Vagina (tissue), 2 donors: ENCODE measurements around the gene CAPN1. TPM values are rescaled to one million over a fixed set of nuclear protein-coding genes. Genes with fewer than 3 reads are reported as not detected.
A peak's percentile ranks its signal among the peaks of the same experiment; 100 is the strongest.

Experiments used
- DNase-seq, 2 donors: peaks; one replicate each; pipeline ENCODE4 v3.0.0-alpha.2; 2017; ENCODE audit errors: extremely low spot score in 2 of 2
- H3K27ac ChIP-seq: fragments of 200-600 bp; sonication (generic); one replicate; pipeline ENCODE4 v1.5.1; 2019
- H3K27me3 ChIP-seq: fragments of 200-600 bp; sonication (generic); one replicate; pipeline ENCODE4 v1.5.1; 2019
- H3K36me3 ChIP-seq, 2 donors: fragments of 200-600 bp; sonication (generic); one replicate each; pipeline ENCODE4 v1.5.1; 2017 to 2019
- H3K4me1 ChIP-seq: fragments of 200-600 bp; sonication (generic); one replicate; pipeline ENCODE4 v1.5.1; 2019
- H3K4me3 ChIP-seq, 2 donors: fragments of 200-600 bp; sonication (generic); 1 replicate in 1 of 2; 2 replicates in 1 of 2; pipeline ENCODE4 v1.5.1; 2016 to 2019
- H3K9me3 ChIP-seq: fragments of 200-600 bp; sonication (generic); one replicate; pipeline ENCODE4 v1.5.1; 2019
- POLR2A ChIP-seq, 2 donors: fragments of 450-650 bp; IDR thresholded peaks; one replicate each; pipeline ENCODE4 v1.6.1; 2017; ENCODE audit warnings: antibody characterized with exemption in 2 of 2, mild to moderate bottlenecking in 2 of 2, moderate library complexity in 2 of 2
- POLR2AphosphoS5 ChIP-seq, 2 donors: sonication (generic); formaldehyde crosslinking; IDR thresholded peaks; one replicate each; pipeline ENCODE4 v1.9.0; 2017; ENCODE audit warnings: antibody characterized with exemption in 2 of 2, mild to moderate bottlenecking in 2 of 2, low read depth in 1 of 2; ENCODE audit not compliant: insufficient read depth in 1 of 2
- intact Hi-C: fragments of 100-400 bp; cut with DNase I; formaldehyde crosslinking; loops from one replicate; pipeline ENCODE4 v1.15.1; 2023
- total RNA-seq: library from RNA; depleted of rRNA; stranded (reverse); fragments of >200 nt; gene quantifications from one replicate; pipeline ENCODE4 v1.2.3, GENCODE V29; 2016
- TF ChIP-seq, protein P1 (sequence below), 3 experiments: fragments of 450-650 bp in 2 of 3; fragments of 200-600 bp in 1 of 3; sonication (generic) in 1 of 3; IDR thresholded peaks; one replicate each; pipeline ENCODE4 v1.5.1; 2017 to 2019; ENCODE audit warnings: antibody characterized with exemption in 3 of 3, mild to moderate bottlenecking in 2 of 3, moderate library complexity in 2 of 3

CAPN1 gene
- total RNA-seq, 1 donor from 2014 or later, result 302 TPM

- TF ChIP-seq POLR2A (IDR thresholded peaks at IDR 0.05) (no peak), POLR2AphosphoS5 (IDR thresholded peaks at IDR 0.05; ENCODE audit: insufficient read depth in 1 of 2, low read depth in 1 of 2) (no peak)
- TF ChIP-seq, protein P1, sequence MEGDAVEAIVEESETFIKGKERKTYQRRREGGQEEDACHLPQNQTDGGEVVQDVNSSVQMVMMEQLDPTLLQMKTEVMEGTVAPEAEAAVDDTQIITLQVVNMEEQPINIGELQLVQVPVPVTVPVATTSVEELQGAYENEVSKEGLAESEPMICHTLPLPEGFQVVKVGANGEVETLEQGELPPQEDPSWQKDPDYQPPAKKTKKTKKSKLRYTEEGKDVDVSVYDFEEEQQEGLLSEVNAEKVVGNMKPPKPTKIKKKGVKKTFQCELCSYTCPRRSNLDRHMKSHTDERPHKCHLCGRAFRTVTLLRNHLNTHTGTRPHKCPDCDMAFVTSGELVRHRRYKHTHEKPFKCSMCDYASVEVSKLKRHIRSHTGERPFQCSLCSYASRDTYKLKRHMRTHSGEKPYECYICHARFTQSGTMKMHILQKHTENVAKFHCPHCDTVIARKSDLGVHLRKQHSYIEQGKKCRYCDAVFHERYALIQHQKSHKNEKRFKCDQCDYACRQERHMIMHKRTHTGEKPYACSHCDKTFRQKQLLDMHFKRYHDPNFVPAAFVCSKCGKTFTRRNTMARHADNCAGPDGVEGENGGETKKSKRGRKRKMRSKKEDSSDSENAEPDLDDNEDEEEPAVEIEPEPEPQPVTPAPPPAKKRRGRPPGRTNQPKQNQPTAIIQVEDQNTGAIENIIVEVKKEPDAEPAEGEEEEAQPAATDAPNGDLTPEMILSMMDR (IDR thresholded peaks at IDR 0.05), result no peak
- H3K36me3 ChIP-seq, result peaks cover 0 to 57% of the 10 kb centered on the region in 2 donors
- H3K4me3 ChIP-seq, result no peak overlapping the region
- no peaks in the 10 kb centered on the region for H3K4me1 ChIP-seq
- H3K27me3 ChIP-seq, result no peaks in the 10 kb centered on the region
- H3K27ac ChIP-seq, result no peak overlapping the region
- DNase-seq, result no peak
- intact Hi-C loops, result no loop called here
- H3K9me3 ChIP-seq, result no peaks in the 10 kb centered on the region
Observed at GRCh38 chr11:65194564-65194963, 12.8 kb downstream of the CAPN1 start.

DNA sequence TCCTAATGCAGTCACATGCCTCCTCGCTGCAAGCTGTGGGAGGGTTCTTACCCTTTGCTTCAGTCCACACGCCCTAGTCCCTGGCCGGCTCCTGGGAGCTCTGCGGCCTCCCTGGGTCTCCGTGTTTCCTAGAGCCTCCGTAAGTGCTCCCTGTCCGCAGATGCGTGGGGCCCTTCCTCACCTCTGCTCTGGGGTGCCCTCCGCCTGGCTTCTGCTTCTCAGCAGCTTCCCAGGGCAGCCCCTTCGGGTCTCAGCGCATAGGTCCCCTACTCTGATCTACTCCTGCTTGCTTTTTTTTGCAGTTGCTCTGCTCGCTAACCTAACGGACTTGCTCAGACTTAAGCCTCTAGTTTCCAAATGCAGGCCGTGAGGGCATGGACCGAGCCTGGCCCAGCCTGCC lies 22.4 kb downstream of the CAPN1 start:
- H3K4me1 ChIP-seq, result no peaks in the 10 kb centered on the region
- DNase-seq, result no peak
- H3K27me3 ChIP-seq, result no peaks in the 10 kb centered on the region
- H3K36me3 ChIP-seq, result peaks cover 3 to 67% of the 10 kb centered on the region in 2 donors
- no peaks in the 10 kb centered on the region for H3K9me3 ChIP-seq
- intact Hi-C loops, result no loop called here
- TF ChIP-seq POLR2A (IDR thresholded peaks at IDR 0.05), result no peak
- TF ChIP-seq POLR2AphosphoS5 (IDR thresholded peaks at IDR 0.05; ENCODE audit: insufficient read depth in 1 of 2, low read depth in 1 of 2), result no peak
- TF ChIP-seq, protein P1 (IDR thresholded peaks at IDR 0.05), result no peak
- H3K4me3 ChIP-seq, result no peak overlapping the region
- H3K27ac ChIP-seq, result no peak overlapping the region

DNA sequence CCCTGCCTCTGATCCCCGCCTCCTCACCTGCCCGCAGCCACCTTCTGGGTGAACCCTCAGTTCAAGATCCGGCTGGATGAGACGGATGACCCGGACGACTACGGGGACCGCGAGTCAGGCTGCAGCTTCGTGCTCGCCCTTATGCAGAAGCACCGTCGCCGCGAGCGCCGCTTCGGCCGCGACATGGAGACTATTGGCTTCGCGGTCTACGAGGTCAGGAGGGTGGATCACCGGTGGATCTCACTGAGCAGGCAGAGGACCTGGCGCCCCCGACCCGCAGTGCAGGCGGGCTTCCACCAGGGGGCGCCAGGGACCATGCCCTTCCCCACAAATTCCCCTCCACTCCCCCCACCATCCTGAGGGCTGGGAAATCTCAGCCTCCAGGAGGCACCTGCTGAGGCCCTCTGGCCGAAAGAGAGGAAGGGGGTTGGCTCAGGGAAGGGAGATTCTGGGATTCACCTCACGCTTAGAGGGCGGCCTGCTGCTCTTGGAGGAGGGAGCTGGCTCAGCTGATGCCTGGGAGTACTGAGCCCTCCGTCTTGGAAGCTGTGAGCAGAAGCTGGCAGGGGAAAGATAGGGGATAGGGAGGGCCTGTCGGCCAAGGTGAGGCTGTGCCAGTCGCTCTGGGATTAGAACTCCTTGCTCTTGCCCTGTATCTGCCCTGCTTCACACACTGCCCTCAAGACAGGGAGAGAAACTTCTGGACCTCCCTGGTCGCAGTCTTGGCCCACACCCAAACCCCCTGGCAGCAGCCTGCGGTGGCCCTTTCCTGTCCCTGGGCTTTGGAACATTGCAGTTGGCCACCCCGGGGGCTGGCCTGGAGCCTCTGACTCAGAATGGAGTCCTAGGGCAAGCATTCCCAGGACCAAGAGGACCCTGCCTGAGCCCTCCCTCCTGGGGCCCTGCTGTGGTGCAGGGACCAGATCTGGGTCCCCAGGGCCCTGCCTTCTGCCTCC lies 23.2 kb downstream of the CAPN1 start:
- Histone ChIP-seq H3K9me3 (no peaks in the 10 kb centered on the region), H3K27ac (no peak overlapping the region), H3K36me3 (peaks cover 3 to 74% of the 10 kb centered on the region in 2 donors), H3K27me3 (no peaks in the 10 kb centered on the region), H3K4me1 (no peaks in the 10 kb centered on the region), H3K4me3 (no peak overlapping the region)
- TF ChIP-seq POLR2A (IDR thresholded peaks at IDR 0.05), result no peak
- TF ChIP-seq POLR2AphosphoS5 (IDR thresholded peaks at IDR 0.05; ENCODE audit: insufficient read depth in 1 of 2, low read depth in 1 of 2), result no peak
- TF ChIP-seq, protein P1 (IDR thresholded peaks at IDR 0.05), result peak; percentile 57 to 72 (median 58)
- intact Hi-C loops, result no loop called here
- DNase-seq, result no peak

GRCh38 chr11:65205602-65205967 lies 23.9 kb downstream of the CAPN1 start:
- intact Hi-C loops, result no loop called here
- H3K4me1 ChIP-seq, result no peaks in the 10 kb centered on the region

More at GRCh38 chr11:65205602-65205967, 23.9 kb downstream of the CAPN1 start:
- no peak overlapping the region for H3K4me3 ChIP-seq
- DNase-seq, result no peak
- no peaks in the 10 kb centered on the region for H3K27me3 ChIP-seq
- no peak overlapping the region for H3K27ac ChIP-seq
- H3K9me3 ChIP-seq, result no peaks in the 10 kb centered on the region
- TF ChIP-seq POLR2A (IDR thresholded peaks at IDR 0.05) (no peak), POLR2AphosphoS5 (IDR thresholded peaks at IDR 0.05; ENCODE audit: insufficient read depth in 1 of 2, low read depth in 1 of 2) (no peak)
- TF ChIP-seq, protein P1 (IDR thresholded peaks at IDR 0.05), result no peak
- peaks cover 3 to 74% of the 10 kb centered on the region in 2 donors for H3K36me3 ChIP-seq
